AG04450 (cell line): ENCODE data around the gene EPHA6. TPM values are rescaled to one million over a fixed set of nuclear protein-coding genes. Genes with fewer than 3 reads are reported as not detected.

ENCODE experiments used
- CTCF ChIA-PET: fragments of 300-600, 350-600 bp; formaldehyde crosslinking; extraction: SDS; loops from one replicate; lab custom pipeline; 2022; ENCODE audit warnings: antibody characterized with exemption, inconsistent platforms; lab: Charles Lee
- POLR2A ChIA-PET: fragments of 350-600 bp; formaldehyde crosslinking; extraction: SDS; loops from one replicate; lab custom pipeline; 2021; ENCODE audit warnings: antibody characterized with exemption, inconsistent platforms; lab: Yijun Ruan, JAX
- DNase-seq: peaks from one replicate; pipeline ENCODE4 v3.0.0-alpha.2; 2011; ENCODE audit warnings: low read depth, low spot score
- H3K27ac ChIP-seq: one replicate; pipeline ENCODE4 v1.5.1; 2012; ENCODE audit warnings: low read depth, low read length, control low read depth
- H3K27me3 ChIP-seq: one replicate; pipeline ENCODE4 v1.6.0; 2012; ENCODE audit warnings: low read length; ENCODE audit not compliant: control insufficient read depth, insufficient read depth
- H3K4me3 ChIP-seq: 2 replicates; pipeline ENCODE4 v1.5.1; 2011; ENCODE audit warnings: mild to moderate bottlenecking, low read depth, low read length, control low read depth
- H3K9me3 ChIP-seq: 2 replicates; pipeline ENCODE4 v1.5.1; 2012; ENCODE audit warnings: low read length; ENCODE audit not compliant: control insufficient read depth, insufficient read depth
- CTCF ChIP-seq: IDR thresholded peaks from 2 replicates; pipeline ENCODE4 v1.5.1; 2011; ENCODE audit warnings: low read depth, low read length, control low read depth, inconsistent platforms
- polyA plus RNA-seq: library from polyadenylated mRNA; depleted of rRNA; stranded (reverse); fragments of >200 nt; gene quantifications from 2 replicates; pipeline ENCODE4 v1.2.3, GENCODE V29; 2011

Gene EPHA6
- polyA plus RNA-seq, 1 experiment = not detected

GRCh38 chr3:97481416-97481815, 667.0 kb downstream of the EPHA6 start:
- H3K27me3 ChIP-seq = no peaks in the 10 kb centered on the region
- no peak for DNase-seq
- H3K9me3 ChIP-seq = peaks cover 7% of the 10 kb centered on the region; the same call in 1 of the 2 replicates
- TF ChIP-seq CTCF = no peak
- no peak overlapping the region for H3K27ac ChIP-seq
- CTCF ChIA-PET = no interaction called here
- POLR2A ChIA-PET = no interaction called here
- no peak overlapping the region for H3K4me3 ChIP-seq

GRCh38 chr3:97485206-97485605, 670.8 kb downstream of the EPHA6 start:
- Histone ChIP-seq H3K27ac (no peak overlapping the region), H3K27me3 (no peaks in the 10 kb centered on the region), H3K4me3 (no peak overlapping the region), H3K9me3 (peaks cover 11% of the 10 kb centered on the region; the same call in 1 of the 2 replicates)
- DNase-seq = no peak
- no peak for TF ChIP-seq CTCF
- POLR2A ChIA-PET = no interaction called here
- CTCF ChIA-PET = no interaction called here

- POLR2A ChIA-PET = no interaction called here
- peaks cover 8% of the 10 kb centered on the region for H3K9me3 ChIP-seq
- H3K27me3 ChIP-seq = no peaks in the 10 kb centered on the region
- no peak for DNase-seq
- TF ChIP-seq CTCF = no peak
- H3K27ac ChIP-seq = no peak overlapping the region
- CTCF ChIA-PET = no interaction called here
- H3K4me3 ChIP-seq = no peak overlapping the region
Observed at GRCh38 chr3:97487587-97487986, 673.2 kb downstream of the EPHA6 start.

- POLR2A ChIA-PET = no interaction called here
- Histone ChIP-seq H3K27ac (no peak overlapping the region), H3K27me3 (no peaks in the 10 kb centered on the region), H3K4me3 (no peak overlapping the region), H3K9me3 (peaks cover 8% of the 10 kb centered on the region)
- DNase-seq = no peak
- TF ChIP-seq CTCF = no peak
- CTCF ChIA-PET = no interaction called here
Observed at GRCh38 chr3:97488741-97489140, 674.3 kb downstream of the EPHA6 start.

- peaks cover 4% of the 10 kb centered on the region for H3K9me3 ChIP-seq
- DNase-seq = no peak
- H3K27ac ChIP-seq = no peak overlapping the region
- POLR2A ChIA-PET = no interaction called here
- no peaks in the 10 kb centered on the region for H3K27me3 ChIP-seq
- no peak for TF ChIP-seq CTCF
- H3K4me3 ChIP-seq = no peak overlapping the region
- CTCF ChIA-PET = no interaction called here
Observed at GRCh38 chr3:97495896-97496295, 681.5 kb downstream of the EPHA6 start.
